Osteoblast (primary cell): ENCODE measurements around the gene RAB7B. TPM values are rescaled to one million over a fixed set of nuclear protein-coding genes. Genes with fewer than 3 reads are reported as not detected.

Source experiments
- DNase-seq: peaks from one replicate; pipeline ENCODE4 v3.0.0; 2011; ENCODE audit warnings: low spot score, mixed read lengths; ENCODE audit not compliant: insufficient read length; ENCODE audit errors: missing footprints
- H2AFZ ChIP-seq: 2 replicates; pipeline ENCODE4 v1.6.0; 2011; ENCODE audit warnings: mild to moderate bottlenecking, low read length
- H3K27ac ChIP-seq: 2 replicates; pipeline ENCODE4 v1.5.1; 2011; ENCODE audit warnings: mild to moderate bottlenecking, low read depth, low read length, moderate library complexity
- H3K27me3 ChIP-seq: 2 replicates; pipeline ENCODE4 v1.6.0; 2012; ENCODE audit warnings: mild to moderate bottlenecking, control low read depth, inconsistent platforms, low read length, moderate library complexity; ENCODE audit not compliant: insufficient read depth
- H3K36me3 ChIP-seq: 2 replicates; pipeline ENCODE4 v1.5.1; 2011; ENCODE audit warnings: mild to moderate bottlenecking, low read length, control low read depth, moderate library complexity; ENCODE audit not compliant: insufficient read depth
- H3K4me1 ChIP-seq: 2 replicates; pipeline ENCODE4 v1.5.1; 2011; ENCODE audit warnings: mild to moderate bottlenecking, low read length, control low read depth, moderate library complexity; ENCODE audit not compliant: insufficient read depth
- H3K4me2 ChIP-seq: 2 replicates; pipeline ENCODE4 v1.6.0; 2011; ENCODE audit warnings: mild to moderate bottlenecking, low read length; ENCODE audit not compliant: insufficient read depth
- H3K4me3 ChIP-seq: fragments of 200-600 bp; sonication (generic); 3 replicates; pipeline ENCODE4 v1.5.1; 2012; ENCODE audit warnings: mild to moderate bottlenecking, low read length, inconsistent platforms; ENCODE audit not compliant: insufficient read depth
- H3K79me2 ChIP-seq: 2 replicates; pipeline ENCODE4 v1.6.0; 2012; ENCODE audit warnings: mild to moderate bottlenecking, low read length, control low read depth, inconsistent platforms; ENCODE audit not compliant: insufficient read depth
- H3K9me3 ChIP-seq: 2 replicates; pipeline ENCODE4 v1.5.1; 2011; ENCODE audit warnings: low read depth, low read length, control low read depth
- H4K20me1 ChIP-seq: 2 replicates; pipeline ENCODE4 v1.6.0; 2012; ENCODE audit warnings: mild to moderate bottlenecking, low read length, control low read depth; ENCODE audit not compliant: insufficient read depth
- CTCF ChIP-seq: IDR thresholded peaks from 2 replicates; pipeline ENCODE4 v1.5.1; 2011; ENCODE audit warnings: mild to moderate bottlenecking, low read depth, low read length, moderate library complexity; ENCODE audit errors: extremely low read depth
- total RNA-seq: library from RNA; depleted of rRNA; stranded (reverse); fragments of >200 nt; gene quantifications from 2 replicates; pipeline ENCODE4 v1.2.3, GENCODE V29; 2012

The RAB7B gene
- total RNA-seq, 1 donor: 7.6 TPM

GRCh38 chr1:205930195-205930577 lies 73.0 kb downstream of the RAB7B start:
- H3K27me3 ChIP-seq: no peaks in the 10 kb centered on the region
- H2AFZ ChIP-seq: no peak overlapping the region
- no peaks in the 10 kb centered on the region for H3K36me3 ChIP-seq
- no peak for TF ChIP-seq CTCF
- H3K4me2 ChIP-seq: no peak overlapping the region
- peaks cover 26% of the 10 kb centered on the region for H3K4me1 ChIP-seq
- no peaks in the 10 kb centered on the region for H4K20me1 ChIP-seq
- DNase-seq: peak; percentile 39
- no peaks in the 10 kb centered on the region for H3K79me2 ChIP-seq
- no peak overlapping the region for H3K27ac ChIP-seq
- H3K9me3 ChIP-seq: no peaks in the 10 kb centered on the region
- no peak overlapping the region for H3K4me3 ChIP-seq

GRCh38 chr1:205929496-205930194 lies 73.5 kb downstream of the RAB7B start:
- TF ChIP-seq CTCF: no peak
- H3K27ac ChIP-seq: no peak overlapping the region
- H3K9me3 ChIP-seq: no peaks in the 10 kb centered on the region
- H3K36me3 ChIP-seq: no peaks in the 10 kb centered on the region
- H3K4me1 ChIP-seq: peaks cover 25% of the 10 kb centered on the region
- H4K20me1 ChIP-seq: no peaks in the 10 kb centered on the region
- H3K79me2 ChIP-seq: no peaks in the 10 kb centered on the region
- no peak overlapping the region for H3K4me2 ChIP-seq
- no peaks in the 10 kb centered on the region for H3K27me3 ChIP-seq
- H2AFZ ChIP-seq: no peak overlapping the region
- peak; percentile 14 for DNase-seq
- no peak overlapping the region for H3K4me3 ChIP-seq

- Histone ChIP-seq H3K4me2 (no peak overlapping the region), H2AFZ (no peak overlapping the region), H3K4me3 (no peak overlapping the region), H4K20me1 (no peaks in the 10 kb centered on the region), H3K79me2 (no peaks in the 10 kb centered on the region), H3K9me3 (no peaks in the 10 kb centered on the region), H3K4me1 (peaks cover 12% of the 10 kb centered on the region), H3K27ac (no peak overlapping the region), H3K27me3 (no peaks in the 10 kb centered on the region), H3K36me3 (no peaks in the 10 kb centered on the region)
- DNase-seq: peak; percentile 8
- no peak for TF ChIP-seq CTCF
Measured at GRCh38 chr1:205928317-205928716, 74.9 kb downstream of the RAB7B start.

- H3K36me3 ChIP-seq: no peaks in the 10 kb centered on the region
- no peak overlapping the region for H3K4me2 ChIP-seq
- H3K27ac ChIP-seq: no peak overlapping the region
- H3K27me3 ChIP-seq: no peaks in the 10 kb centered on the region
- no peak overlapping the region for H3K4me3 ChIP-seq
- no peak for TF ChIP-seq CTCF
- DNase-seq: peak; percentile 6
- H3K9me3 ChIP-seq: no peaks in the 10 kb centered on the region
- no peaks in the 10 kb centered on the region for H3K79me2 ChIP-seq
- no peak overlapping the region for H2AFZ ChIP-seq
- peaks cover 8% of the 10 kb centered on the region for H3K4me1 ChIP-seq
- H4K20me1 ChIP-seq: no peaks in the 10 kb centered on the region
Measured at GRCh38 chr1:205927676-205928075, 75.5 kb downstream of the RAB7B start.
